GM21786 (cell line): Measurements from ENCODE around the gene MYBPH.

Experiments used
- ATAC-seq: cut with Tn5 transposase; IDR thresholded peaks from one replicate; pipeline ENCODE4 v1.9.1; 2021; ENCODE audit not compliant: unreplicated experiment

The MYBPH gene

GRCh38 chr1:203201516-203202205 is 26.0 kb upstream of the MYBPH start:
- no peak for ATAC-seq

GRCh38 chr1:203200916-203201315 is 25.3 kb upstream of the MYBPH start:
- no peak for ATAC-seq

- ATAC-seq = no peak
Measured at GRCh38 chr1:203199816-203200571, 24.4 kb upstream of the MYBPH start.

DNA sequence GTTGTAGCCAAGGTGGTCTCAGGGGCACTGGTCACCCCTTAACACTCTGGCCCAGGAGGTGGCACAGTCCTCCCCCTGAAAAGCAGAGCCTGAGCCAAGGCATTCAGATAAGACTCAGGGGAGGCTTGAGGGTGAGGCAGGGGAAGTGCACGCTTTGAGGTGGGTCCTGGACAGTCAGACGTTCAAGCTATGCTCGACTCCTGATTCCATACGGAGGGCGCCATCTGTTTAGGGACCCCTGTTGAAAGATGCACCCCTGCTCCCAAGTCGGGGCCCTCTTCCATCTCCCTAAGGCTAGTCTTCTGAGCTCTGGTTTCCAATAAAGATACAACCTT is 23.8 kb upstream of the MYBPH start:
- no peak for ATAC-seq

DNA sequence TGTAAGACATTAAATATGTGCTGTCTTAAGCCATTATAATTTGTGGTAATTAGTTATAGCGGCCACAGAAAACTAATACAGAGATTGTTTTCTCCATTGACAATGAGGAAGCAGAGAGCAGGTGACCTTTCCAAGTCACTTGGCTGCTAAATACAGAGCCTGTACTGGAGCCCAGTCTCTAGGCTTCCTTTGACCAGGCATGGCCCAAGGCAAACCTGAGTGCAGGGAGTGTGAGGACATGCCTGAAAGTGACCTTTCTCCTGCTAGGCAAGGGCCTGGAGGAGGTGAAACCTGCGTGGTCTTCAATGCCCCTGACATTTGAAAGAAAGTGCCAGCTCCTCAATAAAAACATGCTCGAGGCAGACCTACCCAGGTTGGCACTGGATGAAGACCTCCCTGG is 23.4 kb upstream of the MYBPH start:
- no peak for ATAC-seq

DNA sequence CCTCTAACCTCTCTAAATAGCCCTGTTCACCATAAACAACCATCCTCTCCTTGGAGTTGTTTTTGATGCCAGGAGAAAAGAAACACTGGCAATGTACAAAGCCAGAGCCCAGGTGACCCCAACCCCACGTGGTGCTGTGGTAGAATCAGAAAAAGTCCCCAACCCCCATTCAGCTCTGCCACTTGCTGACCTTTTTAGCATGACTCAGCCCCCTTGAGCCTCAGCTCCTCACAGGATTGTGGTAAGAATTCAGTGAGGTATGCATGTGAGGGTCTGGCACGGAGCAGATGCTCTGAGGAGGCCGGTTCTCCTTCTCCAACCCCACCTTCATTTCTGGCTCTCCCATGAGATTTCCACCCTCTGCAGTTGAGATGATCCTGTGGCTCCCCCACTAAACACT is 22.0 kb upstream of the MYBPH start:
- no peak for ATAC-seq

- no peak for ATAC-seq
Measured at GRCh38 chr1:203196371-203196770, 20.7 kb upstream of the MYBPH start.

DNA sequence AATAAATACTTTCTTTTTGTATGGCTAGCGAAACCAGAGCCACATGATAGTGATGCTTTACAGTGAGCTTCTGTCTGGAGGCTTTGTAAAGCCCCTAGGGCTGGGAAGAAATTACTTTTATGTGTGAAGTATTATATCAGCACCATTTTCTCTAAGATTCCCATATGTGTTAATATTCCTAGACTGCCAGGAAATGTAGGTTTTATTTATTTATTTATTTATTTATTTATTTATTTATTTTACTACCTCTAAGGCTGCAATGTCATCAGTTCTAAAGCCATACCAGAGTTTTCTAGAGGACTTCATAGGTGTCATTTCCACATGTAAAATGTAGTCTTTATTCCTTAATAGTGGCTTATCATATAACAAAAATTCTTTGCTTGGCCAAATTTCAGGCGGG is 15.3 kb upstream of the MYBPH start:
- ATAC-seq = no peak

DNA sequence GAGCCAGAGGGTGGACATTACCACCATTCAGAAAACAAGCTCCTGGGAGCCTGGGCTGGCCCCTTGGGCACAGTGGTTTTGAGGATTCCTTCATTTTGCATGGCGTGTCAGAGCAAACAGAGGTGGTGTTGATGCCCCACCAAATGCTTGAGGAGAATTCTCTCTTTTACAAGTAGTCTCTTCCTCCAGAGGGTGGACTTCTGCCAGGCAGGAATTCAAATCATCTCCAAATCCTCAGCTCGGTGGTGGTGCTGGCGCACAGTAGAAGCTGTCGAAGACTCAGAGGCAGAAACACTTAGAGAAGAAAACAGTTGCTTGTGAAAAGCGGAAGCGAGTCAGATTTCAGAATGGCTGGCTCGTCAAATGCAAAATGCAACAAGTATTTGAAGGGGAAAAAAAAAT is 14.3 kb upstream of the MYBPH start:
- ATAC-seq = no peak

- ATAC-seq = no peak
Measured at GRCh38 chr1:203188686-203189232, 13.1 kb upstream of the MYBPH start.

GRCh38 chr1:203187689-203188264 is 12.2 kb upstream of the MYBPH start:
- no peak for ATAC-seq

GRCh38 chr1:203187304-203187685 is 11.7 kb upstream of the MYBPH start:
- no peak for ATAC-seq

DNA sequence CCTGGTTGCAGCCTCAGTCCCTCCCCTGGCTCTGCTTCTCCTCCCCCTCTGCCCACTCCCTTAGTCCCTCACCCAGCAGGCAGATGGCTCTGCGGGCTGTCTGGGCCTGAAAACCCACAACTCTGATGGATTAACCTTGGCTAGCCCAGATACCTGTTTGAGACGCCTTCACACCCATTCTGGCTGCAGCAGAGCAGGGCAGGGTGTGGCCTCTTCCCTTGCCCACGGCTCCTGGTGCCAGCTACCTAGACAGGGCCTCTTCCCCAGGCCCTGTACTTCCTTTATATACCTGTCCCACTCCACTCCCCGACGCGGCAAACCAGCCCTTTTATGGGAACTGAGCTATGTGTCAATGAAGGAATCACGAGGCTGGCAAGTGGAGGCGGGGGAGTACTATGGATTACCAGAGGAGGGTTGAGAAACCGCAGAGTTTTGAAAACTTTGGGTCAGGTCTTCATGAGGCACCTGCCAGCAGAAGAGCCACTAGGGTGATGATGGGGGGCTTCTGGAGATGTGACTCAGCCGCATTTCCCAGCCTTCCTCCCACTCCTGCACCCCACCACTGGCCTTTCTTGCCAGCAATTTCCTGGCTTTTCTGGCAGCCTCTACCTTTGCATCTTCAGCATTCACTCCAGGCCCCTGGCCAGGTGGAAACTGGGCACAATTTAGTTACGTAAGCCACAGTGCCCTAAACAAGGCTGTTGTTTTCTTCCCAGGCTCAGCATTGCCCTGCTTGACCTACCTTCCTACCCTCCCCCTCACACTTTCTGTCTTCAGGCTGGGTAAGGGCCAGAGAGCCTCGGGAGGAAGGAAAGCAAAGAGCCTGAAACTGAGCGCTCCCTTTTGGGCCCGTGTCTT is 11.0 kb upstream of the MYBPH start, which contains the start of gene CHI3L1:
CHI3L1 (minus strand) TSS at position 259 of the 858 bp plus-strand sequence; CDS start at position 178, 81 bp downstream.
- ATAC-seq = no peak

GRCh38 chr1:203186091-203186445 is 10.4 kb upstream of the MYBPH start:
- no peak for ATAC-seq

- no peak for ATAC-seq
Measured at GRCh38 chr1:203185585-203185984, 10.0 kb upstream of the MYBPH start.

DNA sequence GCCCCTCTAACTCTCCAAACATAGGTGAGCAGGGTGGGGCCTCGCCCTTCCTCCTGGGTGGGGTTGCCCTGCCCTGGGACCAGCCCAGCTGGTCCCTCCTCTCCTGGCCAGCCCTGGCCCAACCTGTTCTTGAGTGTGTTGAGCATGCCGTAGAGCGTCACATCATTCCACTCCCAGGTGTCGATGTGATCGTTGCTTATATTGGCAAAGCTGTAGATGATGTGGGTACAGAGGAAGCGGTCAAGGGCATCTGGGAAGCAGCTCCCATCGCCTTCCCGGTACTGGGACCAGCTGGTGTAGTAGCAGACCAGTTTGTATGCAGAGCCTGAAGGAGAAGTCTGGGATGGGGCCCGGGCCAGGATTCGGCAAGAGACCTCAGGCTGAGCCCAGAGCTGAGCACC is 9.4 kb upstream of the MYBPH start:
- no peak for ATAC-seq

- ATAC-seq = no peak
Measured at GRCh38 chr1:203184467-203184866, 8.8 kb upstream of the MYBPH start.

DNA sequence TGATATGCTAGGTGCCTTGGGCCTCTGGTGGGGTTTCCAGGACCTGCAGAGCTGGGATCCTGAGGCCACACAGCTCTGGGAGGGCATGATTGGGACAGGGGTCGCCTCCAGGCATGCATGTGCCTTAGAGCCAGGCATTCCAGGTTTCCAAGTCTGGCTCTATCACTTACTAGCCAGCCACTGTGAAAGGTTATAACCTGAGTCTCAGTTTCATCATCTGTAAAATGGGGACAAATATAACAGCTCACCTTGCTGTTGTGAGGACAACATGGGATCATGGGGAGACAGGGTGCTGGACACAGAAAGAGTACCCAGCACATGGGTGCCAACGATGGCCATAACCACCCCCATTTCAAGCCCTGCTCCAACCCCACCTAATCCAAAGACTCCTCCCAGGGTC is 8.2 kb upstream of the MYBPH start:
- ATAC-seq = no peak

- no peak for ATAC-seq
Measured at GRCh38 chr1:203182387-203182953, 6.8 kb upstream of the MYBPH start.

- no peak for ATAC-seq
Measured at GRCh38 chr1:203181586-203182386, 6.2 kb upstream of the MYBPH start.
